GM21367 (cell line): ENCODE measurements around the gene HS3ST3A1.
"Not testable (repeated sequence)": the region's sequence is repeated elsewhere in the genome, so short reads cannot be mapped to it uniquely, and the experiment has no call there.

Experiments
- ATAC-seq: cut with Tn5 transposase; IDR thresholded peaks from one replicate; pipeline ENCODE4 v1.9.1; 2021; ENCODE audit not compliant: unreplicated experiment

The HS3ST3A1 gene

DNA sequence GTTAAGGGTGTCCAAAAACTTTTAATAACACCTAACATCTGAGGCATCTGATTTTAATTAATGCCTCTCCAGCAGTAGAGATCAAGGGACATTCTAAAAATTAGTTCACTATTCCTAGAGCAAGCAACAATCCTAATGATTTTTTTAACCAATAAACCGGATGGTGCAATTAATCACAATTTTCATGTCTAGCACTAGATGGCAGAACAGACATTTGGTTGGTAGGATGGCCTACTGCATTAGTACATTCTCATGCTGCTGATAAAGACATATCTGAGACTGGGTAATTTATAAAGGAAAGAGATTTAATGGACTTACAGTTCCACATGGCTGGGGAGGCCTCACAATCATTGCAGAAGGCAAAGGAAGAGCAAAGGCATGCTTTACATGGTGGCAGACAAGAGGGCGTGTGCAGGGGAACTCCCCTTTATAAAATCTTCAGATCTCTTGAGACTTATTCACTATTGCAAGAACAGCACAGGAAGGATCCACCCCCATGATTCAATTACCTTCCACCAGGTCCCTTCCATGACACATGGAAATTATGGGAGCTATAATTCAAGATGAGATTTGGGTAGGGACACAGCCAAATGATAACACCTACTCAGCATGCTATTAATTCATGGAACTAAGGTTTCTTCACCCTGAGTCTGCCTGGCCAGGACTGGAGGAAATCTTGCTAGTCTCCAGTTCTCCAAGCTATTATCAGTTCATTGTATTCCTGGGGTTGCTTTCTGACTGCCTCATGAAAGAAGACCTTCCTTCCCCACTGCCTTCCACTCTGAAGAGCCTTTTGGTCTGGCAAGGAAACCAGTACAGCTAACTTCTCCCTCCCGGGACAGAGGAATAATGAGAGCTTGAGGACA, 24.8 kb downstream of the HS3ST3A1 start:
- no peak for ATAC-seq

DNA sequence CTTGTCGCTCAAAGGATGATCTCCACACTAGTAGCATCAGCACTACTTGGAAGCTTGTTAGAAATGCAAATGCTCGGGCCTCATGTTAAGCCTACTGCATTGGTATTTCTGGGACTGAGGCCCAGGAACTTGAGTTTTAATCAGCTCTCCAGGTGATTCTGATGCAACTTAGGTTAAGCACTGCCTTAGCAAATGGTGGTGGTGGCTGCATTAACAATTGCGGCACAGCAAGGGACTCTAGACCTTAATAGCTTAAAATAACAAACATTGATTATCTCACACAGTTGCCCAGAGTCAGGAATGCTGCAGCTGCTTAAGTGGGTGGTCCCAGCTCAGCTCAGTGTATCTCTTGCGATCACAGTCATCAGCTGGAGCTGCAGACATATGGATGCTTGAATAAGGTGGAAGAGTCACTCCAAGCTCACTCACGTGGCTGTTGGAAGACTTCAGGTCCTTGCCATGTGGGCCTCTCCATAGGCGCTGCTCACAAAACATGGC, 25.8 kb downstream of the HS3ST3A1 start:
- no peak for ATAC-seq

DNA sequence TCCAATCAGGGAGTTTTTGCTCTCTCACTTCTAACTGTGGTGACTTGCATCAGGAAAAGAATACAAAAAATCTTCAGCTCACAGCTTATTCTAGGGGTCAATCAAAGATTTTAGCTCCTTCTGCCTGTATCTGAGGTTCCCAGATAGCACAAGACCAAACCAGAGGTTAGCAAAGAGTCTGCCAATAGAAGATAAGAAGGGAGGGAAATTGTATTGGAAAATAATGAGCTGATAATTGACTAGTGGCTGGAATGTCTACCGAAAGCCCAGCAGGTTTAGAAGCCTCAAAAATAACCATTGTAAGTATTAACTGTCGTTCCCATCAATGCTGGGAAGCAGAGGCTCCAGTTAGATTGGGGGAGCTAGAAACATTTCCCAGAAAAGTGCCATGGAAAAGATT, 26.3 kb downstream of the HS3ST3A1 start:
- no peak for ATAC-seq

DNA sequence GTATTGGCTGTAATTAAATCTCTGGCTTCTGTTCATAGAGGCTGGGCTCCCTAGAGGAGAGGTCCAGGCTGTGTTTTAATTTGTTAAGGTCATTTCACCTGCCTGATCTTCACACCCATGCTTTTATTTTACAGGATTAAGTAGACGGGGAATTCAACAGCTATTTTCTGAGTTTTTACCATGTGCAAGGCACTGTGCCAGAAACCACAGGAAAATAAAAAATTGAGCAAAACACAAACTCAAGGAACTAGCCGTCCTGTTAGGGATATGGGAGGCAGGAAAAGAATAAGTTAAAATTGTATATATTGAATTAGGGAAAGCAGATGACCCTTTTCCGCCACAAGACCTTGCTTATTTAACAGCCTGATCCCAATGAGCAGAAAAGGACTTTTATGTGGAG, 29.1 kb downstream of the HS3ST3A1 start:
- ATAC-seq: no peak

- no peak for ATAC-seq
Measured at GRCh38 chr17:13569398-13570123, 32.2 kb downstream of the HS3ST3A1 start.

GRCh38 chr17:13568582-13569397, 32.9 kb downstream of the HS3ST3A1 start:
- ATAC-seq: no peak

DNA sequence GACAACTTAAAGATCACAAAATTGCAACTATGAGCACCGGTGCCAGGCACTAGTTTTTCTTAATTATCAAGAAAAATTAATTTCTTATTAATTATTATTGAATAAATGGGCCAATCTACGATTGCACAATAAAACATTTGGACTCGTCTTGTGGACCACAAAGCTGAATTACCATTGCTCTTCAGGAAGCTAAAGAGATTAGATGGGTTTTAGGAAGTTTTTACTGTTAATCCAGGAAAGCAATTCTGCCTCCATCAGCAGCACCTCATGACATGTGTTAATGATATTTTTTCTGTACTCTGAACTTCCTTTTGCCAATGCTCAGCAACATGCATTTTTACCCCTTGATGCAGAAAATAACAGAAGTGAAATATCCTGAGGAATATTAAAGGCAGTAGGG, 37.9 kb downstream of the HS3ST3A1 start:
- no peak for ATAC-seq

- no peak for ATAC-seq
Measured at GRCh38 chr17:13562271-13562800, 39.4 kb downstream of the HS3ST3A1 start.

- ATAC-seq: no peak
Measured at GRCh38 chr17:13561606-13562270, 40.0 kb downstream of the HS3ST3A1 start.

DNA sequence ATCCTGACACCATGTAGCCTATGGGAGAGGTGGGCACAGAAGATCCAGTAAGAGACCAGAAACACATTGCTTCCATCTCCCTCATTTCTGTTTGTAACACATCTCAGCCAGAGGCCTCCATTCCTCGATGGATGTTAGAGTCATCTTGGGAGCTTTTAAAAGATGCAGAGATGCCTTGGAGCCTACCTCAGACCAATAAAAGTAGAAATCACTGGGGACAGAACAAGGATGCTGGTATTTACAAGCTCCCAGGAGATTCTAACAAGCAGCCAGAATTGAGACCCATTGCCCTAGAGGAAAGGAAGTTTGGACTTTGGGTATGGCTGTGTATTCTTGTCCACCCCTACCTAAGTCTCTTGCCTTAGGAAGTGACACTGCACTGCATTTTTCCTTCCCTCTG, 40.8 kb downstream of the HS3ST3A1 start:
- ATAC-seq: no peak

GRCh38 chr17:13558588-13558987, 43.1 kb downstream of the HS3ST3A1 start:
- ATAC-seq: no peak

GRCh38 chr17:13557077-13557476, 44.7 kb downstream of the HS3ST3A1 start:
- ATAC-seq: no peak

DNA sequence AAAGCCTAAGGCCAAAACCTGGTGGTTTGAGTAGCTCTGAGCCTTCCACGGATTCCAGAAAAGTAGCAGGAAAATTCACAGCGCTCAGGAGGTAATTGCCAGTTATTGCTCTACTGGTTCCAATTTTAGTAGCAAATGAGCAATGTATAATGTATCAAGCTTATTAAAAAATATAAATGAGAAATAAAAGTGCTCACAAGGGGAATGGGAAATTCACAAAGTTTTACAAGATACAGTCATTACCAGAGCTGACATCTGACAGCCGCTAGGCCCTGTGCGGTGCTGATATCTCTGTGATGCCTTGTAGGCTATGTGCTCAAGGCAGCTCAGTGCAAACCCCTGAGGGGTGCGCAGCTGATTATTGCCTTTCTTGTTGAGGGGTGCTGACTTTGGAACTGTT, 47.5 kb downstream of the HS3ST3A1 start:
- no peak for ATAC-seq

DNA sequence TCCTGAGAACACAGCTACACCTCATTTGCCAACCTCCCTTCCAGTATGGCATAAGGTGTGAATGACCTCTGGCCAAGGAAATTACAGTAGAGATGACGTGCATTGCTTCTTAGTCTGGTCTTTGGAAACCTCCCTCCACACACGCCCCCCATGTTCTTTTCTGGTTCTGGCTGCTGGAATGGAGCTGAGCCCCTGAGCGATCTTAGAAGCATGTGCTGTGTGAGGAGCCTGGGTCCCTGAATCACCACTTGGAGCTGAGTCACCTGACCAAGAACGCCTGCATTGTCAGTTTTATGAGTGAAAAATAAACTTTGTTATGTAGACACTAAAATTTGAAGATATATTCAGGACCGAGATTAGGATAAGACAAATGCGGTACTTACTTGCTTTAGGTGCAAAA, 51.4 kb downstream of the HS3ST3A1 start:
- ATAC-seq: no peak

- ATAC-seq: not testable (repeated sequence)
Measured at GRCh38 chr17:13548576-13548975, 53.2 kb downstream of the HS3ST3A1 start.

DNA sequence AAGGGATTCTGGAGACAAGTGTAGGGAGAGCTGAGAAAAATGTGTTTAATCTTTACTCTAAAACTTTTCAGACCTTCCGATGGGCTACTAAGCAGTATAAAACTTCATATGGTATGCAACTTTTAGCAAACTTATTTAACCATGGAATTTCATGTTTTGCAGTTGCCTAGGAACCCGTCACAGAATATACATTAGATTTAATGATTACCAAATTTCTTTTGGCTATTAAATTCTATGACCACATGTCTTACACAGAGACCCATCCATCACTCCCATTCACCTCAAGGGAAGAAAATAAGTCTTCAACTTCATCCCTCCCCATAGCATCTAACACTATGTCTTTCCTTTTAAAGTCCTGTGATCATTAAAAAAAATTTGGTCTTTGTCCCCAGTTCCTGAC, 54.9 kb downstream of the HS3ST3A1 start:
- no peak for ATAC-seq

DNA sequence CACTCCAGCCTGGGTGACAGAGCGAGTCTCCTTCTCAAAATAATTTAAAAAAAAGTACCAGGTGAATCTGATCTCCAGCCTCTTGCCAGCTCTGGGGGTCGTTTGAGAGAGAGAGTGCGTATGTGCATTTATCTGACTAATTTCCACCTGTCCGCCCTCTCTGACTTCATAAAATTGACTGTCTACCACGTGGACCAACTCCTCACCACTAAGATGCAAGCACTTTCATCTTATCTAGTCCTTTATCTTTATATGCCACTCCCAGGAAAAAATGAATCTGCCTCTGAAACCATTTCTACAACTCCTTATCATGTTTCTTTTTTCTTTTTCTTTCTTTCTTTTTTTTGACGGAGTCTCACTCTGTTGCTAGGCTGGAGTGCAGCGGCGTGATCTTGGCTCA, 55.8 kb downstream of the HS3ST3A1 start:
- ATAC-seq: no peak

DNA sequence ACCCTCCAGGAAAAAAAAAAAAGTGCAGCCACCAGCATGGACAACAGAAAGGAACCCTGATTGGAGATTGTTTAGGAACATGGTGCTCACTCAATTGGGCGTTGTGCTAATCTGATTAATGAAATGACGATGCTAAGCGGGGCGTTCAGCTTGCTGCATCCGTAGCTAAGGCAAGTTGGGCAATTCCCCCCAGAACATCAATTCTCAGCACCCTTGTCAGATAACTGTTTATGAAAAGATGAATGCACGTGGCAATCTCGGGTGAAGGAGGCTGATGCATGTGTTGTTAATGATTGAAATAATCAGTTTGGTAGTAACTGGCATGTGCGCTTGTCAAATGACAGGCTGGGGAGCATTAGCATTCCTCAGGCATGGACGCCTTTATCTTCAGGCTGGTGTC, 57.0 kb downstream of the HS3ST3A1 start:
- no peak for ATAC-seq

DNA sequence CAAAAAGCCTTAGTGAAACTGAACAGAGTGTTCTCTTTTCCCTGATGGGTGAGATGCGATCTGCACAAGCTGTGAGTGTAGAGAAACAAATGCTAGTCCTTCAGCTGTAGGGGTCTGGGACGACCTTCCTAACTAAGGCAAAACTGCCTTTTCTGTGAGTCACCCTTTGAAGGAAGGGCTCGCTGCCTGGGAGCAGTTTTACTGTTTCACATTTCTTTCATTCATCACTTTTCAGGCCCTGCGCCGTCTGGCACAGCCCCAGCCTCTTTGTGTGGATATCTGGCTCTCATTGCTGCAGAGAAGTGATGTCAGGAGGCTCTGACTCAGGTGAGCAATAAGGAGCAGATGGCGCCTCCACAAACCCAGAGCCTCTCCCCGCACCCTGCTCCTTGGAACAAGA, 57.4 kb downstream of the HS3ST3A1 start:
- ATAC-seq: no peak

DNA sequence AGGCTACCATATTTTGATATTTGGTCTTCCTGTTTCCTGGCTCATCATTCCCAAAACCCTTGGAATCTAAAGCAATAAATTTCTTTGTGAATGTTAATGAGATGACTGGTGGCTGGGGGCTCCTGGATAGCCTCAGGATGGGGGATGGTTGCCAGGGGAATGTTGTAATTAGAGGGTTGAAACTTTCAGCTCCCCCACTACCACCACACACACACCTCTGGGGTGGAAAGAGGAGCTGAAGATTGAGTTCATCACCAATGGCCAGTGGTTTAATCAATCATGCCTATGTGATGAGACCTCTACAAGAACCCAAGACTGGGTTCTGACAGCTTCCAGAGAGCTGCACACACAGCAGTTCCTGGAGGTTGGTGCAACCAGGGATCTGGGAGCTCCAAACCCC, 59.1 kb downstream of the HS3ST3A1 start:
- ATAC-seq: no peak
